Right cardiac atrium (tissue), 5 donors: Measurements from ENCODE around the gene SLIT3. TPM values are rescaled to one million over a fixed set of nuclear protein-coding genes. Genes with fewer than 3 reads are reported as not detected.
A peak's percentile ranks its signal among the peaks of the same experiment; 100 is the strongest.

Source experiments
- ATAC-seq, 2 donors: fragments of 200-7000 bp; cut with Tn5 transposase; one replicate each; pipeline versions ENCODE4 v1.8.0 to v1.9.1; 2020; ENCODE audit warnings: moderate library complexity in 2 of 2, mild to moderate bottlenecking in 1 of 2
- DNase-seq, 3 donors: peaks; one replicate each; pipeline ENCODE4 v3.0.0-alpha.2; 2020
- H3K27ac ChIP-seq: one replicate; pipeline ENCODE4 v1.5.1; 2013; ENCODE audit warnings: mild to moderate bottlenecking, low read length, control low read depth, moderate library complexity
- H3K27me3 ChIP-seq: one replicate; pipeline ENCODE4 v1.6.1; 2013; ENCODE audit not compliant: control insufficient read depth, insufficient read depth
- H3K4me1 ChIP-seq: one replicate; pipeline ENCODE4 v1.6.1; 2013; ENCODE audit warnings: low read length; ENCODE audit not compliant: control insufficient read depth, insufficient read depth
- H3K4me3 ChIP-seq: one replicate; pipeline ENCODE4 v1.5.1; 2013; ENCODE audit warnings: low read length, control low read depth
- H3K9me3 ChIP-seq: one replicate; pipeline ENCODE4 v1.6.1; 2013; ENCODE audit warnings: low read length; ENCODE audit not compliant: control insufficient read depth
- WGBS: extraction: QIAGEN DNeasy Blood & Tissue Kit; methylation state at CpG from one replicate; pipeline ENCODE4 v1.1.7; 2013; 5-methylcytosine and 5-hydroxymethylcytosine counted together
- intact Hi-C, 4 donors: fragments of 100-400 bp; cut with DNase I; formaldehyde crosslinking; loops; one replicate each; pipeline versions ENCODE4 v1.11.0 to v1.14.0; 2022 to 2023
- polyA plus RNA-seq: library from polyadenylated mRNA; stranded (reverse); fragments of 200-250 nt; gene quantifications from one replicate; pipeline ENCODE4 v1.2.3, GENCODE V29; 2013
- total RNA-seq, 4 donors: library from RNA; stranded (reverse); fragmentation: NEBNext Ultra II Directional; extraction: Animal tissue kit (Norgen Biotek cat#: 25700); gene quantifications; one replicate each; pipeline ENCODE4 v1.2.1, GENCODE V29; 2021
- donor health status: healthy with polysubstance abuse.
- donor health status: DM: no; HTN: yes; CAD: no.
- donor health status: DM: no; HTN: no; CAD: no.
- donor health status: DM: no; HTN: yes; CAD: no; lungs with severe emphysema.
- donor health status: DM: yes; HTN: yes; CAD: no.

SLIT3 gene
- total and polyA plus RNA-seq, 5 donors: 32.9 to 188 (median 109) TPM

DNA sequence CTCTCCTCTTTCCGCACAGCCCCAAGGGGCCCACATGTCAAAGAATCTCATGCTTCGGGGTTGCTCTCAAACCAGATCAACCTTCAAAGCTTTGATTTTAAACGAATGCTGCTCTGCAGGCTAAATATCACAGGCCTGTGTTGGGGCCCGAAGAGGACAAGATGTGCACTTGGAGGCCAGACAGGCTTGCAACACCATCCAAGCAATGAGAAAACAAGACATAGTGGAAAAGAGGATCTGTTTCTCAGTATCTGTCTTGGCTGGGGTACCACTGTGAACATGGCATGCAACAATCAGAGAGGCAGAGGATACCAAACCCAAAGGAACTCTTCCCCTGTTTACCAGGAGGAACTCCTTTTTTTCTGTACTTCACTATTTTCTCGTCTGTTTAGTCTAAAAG is 321.8 kb downstream of the SLIT3 start:
- WGBS: 59% methylated on average over 5 of the region's 5 CpGs
- H3K27ac ChIP-seq: peak overlapping the region; percentile 45
- peak in 1 of 2 donors; percentile 23 for ATAC-seq

DNA sequence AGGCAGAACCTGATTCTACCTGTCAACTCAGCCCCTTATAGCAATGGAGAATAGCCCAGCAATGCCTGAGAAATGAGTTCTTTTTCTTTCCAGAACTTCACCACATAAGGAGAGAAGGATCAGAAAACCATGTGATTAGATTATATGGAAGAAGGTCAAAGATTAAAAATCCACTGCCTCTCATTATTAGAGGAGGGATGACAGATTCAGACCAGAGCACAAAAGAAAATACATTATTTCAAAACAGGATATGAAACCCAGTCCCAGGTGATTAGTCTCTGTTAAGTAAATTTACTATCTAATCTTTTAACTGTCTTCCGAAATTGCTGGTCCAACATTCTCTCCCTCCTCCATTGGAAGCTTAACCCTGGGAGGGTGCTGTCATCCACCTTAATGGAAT is 322.4 kb downstream of the SLIT3 start:
- Histone ChIP-seq H3K27ac (no peak overlapping the region), H3K4me1 (peaks cover 2% of the 10 kb centered on the region)
- 53% methylated on average over 1 of the region's 1 CpG for WGBS

More for the DNA sequence above, 321.8 kb downstream of the SLIT3 start:
- Histone ChIP-seq H3K9me3 (no peaks in the 10 kb centered on the region), H3K27me3 (no peaks in the 10 kb centered on the region), H3K4me3 (no peak overlapping the region), H3K4me1 (peaks cover 2% of the 10 kb centered on the region)
- intact Hi-C loops: no loop called here
- no peak for DNase-seq

DNA sequence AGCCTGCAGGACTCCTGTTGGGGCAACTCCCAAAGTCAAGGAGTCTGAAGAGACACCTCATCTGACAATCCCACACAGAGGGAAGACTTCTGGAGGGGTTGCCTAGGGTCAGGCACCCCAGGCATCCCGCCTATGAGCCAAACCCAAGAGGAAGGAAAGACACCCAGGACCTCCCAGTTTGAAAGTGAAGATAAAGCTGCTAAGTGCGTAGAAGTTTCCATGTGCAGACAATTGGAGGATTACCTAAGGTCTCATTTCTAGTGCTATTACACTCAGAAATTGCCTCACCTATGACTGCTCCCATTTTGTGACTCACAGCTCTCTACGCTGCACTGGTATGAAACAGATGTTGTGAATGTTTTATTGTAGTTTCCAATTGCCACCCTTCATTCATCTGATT is 322.9 kb downstream of the SLIT3 start:
- ATAC-seq (peak in 1 of 2 donors; percentile 59), DNase-seq (no peak)
- Histone ChIP-seq H3K9me3 (no peaks in the 10 kb centered on the region), H3K4me1 (peaks cover 2% of the 10 kb centered on the region), H3K4me3 (no peak overlapping the region), H3K27ac (no peak overlapping the region), H3K27me3 (no peaks in the 10 kb centered on the region)
- intact Hi-C loops: no loop called here
- WGBS: 81% methylated on average over 3 of the region's 3 CpGs

More for the DNA sequence above, 322.4 kb downstream of the SLIT3 start:
- H3K9me3 ChIP-seq: no peaks in the 10 kb centered on the region
- DNase-seq: no peak
- H3K27me3 ChIP-seq: no peaks in the 10 kb centered on the region
- no peak for ATAC-seq
- H3K4me3 ChIP-seq: no peak overlapping the region
- intact Hi-C loops: no loop called here

DNA sequence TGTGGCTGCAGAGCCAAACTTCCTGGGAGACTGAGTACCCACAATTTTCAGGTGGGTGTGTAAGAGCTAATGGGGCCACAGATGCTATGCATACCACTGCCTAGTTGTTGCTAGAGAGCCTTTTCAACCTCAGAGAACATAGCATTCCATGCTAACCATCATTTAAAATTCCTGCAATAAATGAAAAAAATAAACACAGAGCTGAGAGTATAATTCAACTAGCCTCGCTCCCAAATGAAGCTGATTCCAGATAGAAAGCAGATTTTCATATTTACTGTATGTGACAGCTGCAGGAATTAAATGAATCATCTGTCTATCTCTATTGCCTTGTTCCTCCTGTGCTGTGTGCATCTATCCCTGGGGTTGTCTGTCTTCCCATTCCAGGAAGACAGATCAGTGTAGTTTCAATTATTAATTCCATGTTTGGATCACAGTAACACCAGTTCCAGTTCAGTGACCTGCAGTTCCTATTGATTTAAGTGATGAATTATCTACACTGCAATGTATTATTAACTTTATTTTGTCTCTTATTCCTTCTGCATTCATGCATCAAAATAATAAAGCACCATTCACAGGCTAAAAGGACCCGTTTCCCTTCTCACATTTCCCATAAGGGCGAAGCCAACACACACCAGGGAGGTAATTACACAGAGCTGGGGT is 324.5 kb downstream of the SLIT3 start:
- intact Hi-C loops: no loop called here
- no peaks in the 10 kb centered on the region for H3K9me3 ChIP-seq
- H3K4me3 ChIP-seq: no peak overlapping the region
- ATAC-seq: no peak
- WGBS: 86% methylated on average over 3 of the region's 3 CpGs
- peaks cover 7% of the 10 kb centered on the region for H3K4me1 ChIP-seq
- H3K27ac ChIP-seq: no peak overlapping the region
- DNase-seq: no peak
- H3K27me3 ChIP-seq: no peaks in the 10 kb centered on the region

DNA sequence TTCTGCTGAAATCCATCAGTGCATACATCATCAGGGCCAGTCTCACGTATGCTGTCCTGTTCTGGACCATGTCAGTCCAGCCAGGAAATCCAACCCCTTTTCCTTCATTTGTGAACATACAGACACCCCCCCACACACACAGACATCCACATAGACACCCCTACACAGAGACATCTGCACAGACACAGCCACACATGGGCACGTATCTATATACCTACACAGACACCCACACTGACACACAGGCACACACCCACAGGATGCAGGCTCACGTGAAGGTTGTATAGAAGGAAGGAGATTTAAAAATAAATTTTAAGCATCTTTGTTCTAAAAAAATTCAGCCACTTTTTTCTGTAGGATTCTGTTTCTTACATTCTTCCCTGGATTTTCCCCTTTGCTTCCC is 325.6 kb downstream of the SLIT3 start:
- Histone ChIP-seq H3K27ac (no peak overlapping the region), H3K27me3 (no peaks in the 10 kb centered on the region), H3K4me1 (peaks cover 7% of the 10 kb centered on the region), H3K4me3 (no peak overlapping the region), H3K9me3 (no peaks in the 10 kb centered on the region)
- DNase-seq (no peak), ATAC-seq (no peak)
- WGBS: 73% methylated on average over 3 of the region's 3 CpGs
- intact Hi-C loops: no loop called here

DNA sequence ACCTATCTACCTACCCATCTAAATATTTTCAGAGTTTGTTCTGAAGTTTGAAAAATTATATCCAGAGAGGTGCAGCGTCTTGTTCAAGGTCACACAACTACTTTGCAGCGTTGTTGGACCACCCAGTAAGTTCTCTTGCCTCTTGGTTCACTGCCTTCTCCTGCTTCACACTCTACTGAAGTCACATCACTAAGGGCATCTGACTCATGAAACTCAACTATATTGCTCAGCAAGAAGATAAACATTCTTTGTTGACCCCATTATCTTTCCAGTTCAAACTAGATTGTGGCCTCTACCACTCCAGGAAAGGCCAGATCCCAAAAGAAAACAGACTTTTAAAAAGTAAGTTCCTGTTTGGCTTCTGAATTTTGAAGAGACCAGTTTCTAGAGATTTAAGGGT is 326.9 kb downstream of the SLIT3 start:
- Histone ChIP-seq H3K4me1 (peaks cover 5% of the 10 kb centered on the region), H3K27ac (no peak overlapping the region), H3K27me3 (no peaks in the 10 kb centered on the region), H3K9me3 (no peaks in the 10 kb centered on the region), H3K4me3 (no peak overlapping the region)
- no peak for ATAC-seq
- intact Hi-C loops: no loop called here
- no peak for DNase-seq
- WGBS: 78% methylated on average over 2 of the region's 2 CpGs

DNA sequence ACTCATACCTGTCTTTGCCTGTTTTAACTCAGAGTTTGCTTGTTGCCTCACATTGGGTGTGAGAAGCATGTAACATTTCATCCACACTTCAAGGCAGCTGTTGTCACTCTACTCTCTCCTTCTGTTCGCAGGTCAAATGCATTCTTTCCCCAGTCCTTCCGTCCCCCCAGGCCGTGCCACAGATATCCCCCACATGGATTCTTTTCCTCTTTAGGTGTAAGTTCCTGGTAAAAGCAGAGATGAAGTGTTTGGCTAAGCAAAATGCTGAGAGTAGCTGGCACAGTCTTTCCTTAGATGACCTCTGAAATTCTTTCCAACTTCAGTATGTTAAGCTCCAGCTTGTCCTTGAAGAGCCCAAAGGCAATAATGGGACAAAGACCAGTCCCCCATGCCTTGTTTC is 328.2 kb downstream of the SLIT3 start:
- peak; percentile 79 to 81 for ATAC-seq
- no peaks in the 10 kb centered on the region for H3K27me3 ChIP-seq
- peaks cover 5% of the 10 kb centered on the region for H3K4me1 ChIP-seq
- DNase-seq: peak in 1 of 3 donors; percentile 46
- H3K9me3 ChIP-seq: no peaks in the 10 kb centered on the region
- H3K27ac ChIP-seq: peak overlapping the region; percentile 67
- intact Hi-C loops: no loop called here
- WGBS: 50% methylated on average over 3 of the region's 3 CpGs
- H3K4me3 ChIP-seq: no peak overlapping the region

DNA sequence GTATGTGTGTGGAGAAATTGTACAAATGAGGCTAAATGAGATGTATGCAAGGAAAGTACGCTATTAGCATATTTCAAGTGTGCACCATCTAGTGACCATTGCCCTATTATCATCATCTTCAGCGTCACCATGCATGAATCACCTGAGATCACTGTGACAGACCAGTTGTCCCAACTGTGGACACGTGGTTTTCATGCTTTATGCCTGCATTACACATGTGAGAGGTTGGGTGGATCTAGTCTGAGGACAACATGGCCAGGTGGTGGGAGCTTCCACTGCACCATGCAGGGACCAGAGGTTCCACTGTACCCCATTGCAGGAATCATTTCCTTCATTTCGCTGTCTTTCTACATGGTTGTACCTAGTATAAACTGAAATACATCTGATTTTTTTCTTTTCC is 329.8 kb downstream of the SLIT3 start:
- Histone ChIP-seq H3K27ac (no peak overlapping the region), H3K9me3 (no peaks in the 10 kb centered on the region), H3K4me3 (no peak overlapping the region), H3K27me3 (no peaks in the 10 kb centered on the region), H3K4me1 (peaks cover 5% of the 10 kb centered on the region)
- ATAC-seq: no peak
- WGBS: 87% methylated on average over 4 of the region's 4 CpGs
- DNase-seq: no peak
- intact Hi-C loops: no loop called here

DNA sequence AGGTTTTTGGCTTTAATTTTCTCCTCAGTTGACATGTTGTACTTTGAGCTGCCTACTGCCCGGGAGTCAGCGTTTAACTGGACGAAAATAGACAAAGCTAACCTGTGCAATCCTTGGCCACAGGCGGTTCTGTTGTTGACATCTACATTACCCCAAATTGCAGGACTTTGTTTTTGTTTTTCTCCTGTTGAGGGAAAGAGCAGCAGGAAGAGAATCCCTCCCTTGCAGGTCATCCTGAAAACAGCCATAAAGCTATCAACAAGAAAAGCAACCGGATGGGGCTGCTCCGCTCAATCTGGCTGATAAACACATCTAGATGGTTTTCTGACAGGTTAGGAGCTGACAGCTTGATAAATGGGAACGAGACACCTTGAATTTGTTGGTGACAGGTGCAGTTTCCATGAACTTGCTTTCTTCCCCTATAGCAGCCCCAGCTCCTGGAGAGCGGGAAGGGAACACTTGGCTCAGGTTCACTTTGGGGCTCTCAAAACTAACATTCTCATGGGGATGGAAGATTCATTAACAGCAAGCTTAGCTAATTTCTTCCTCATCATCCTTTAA is 331.5 kb downstream of the SLIT3 start:
- Histone ChIP-seq H3K27ac (peak overlapping the region; percentile 59), H3K4me1 (peaks cover 5% of the 10 kb centered on the region), H3K9me3 (no peaks in the 10 kb centered on the region), H3K27me3 (no peaks in the 10 kb centered on the region), H3K4me3 (no peak overlapping the region)
- WGBS: 53% methylated on average over 8 of the region's 8 CpGs
- DNase-seq (no peak), ATAC-seq (no peak)
- intact Hi-C loops: no loop called here

DNA sequence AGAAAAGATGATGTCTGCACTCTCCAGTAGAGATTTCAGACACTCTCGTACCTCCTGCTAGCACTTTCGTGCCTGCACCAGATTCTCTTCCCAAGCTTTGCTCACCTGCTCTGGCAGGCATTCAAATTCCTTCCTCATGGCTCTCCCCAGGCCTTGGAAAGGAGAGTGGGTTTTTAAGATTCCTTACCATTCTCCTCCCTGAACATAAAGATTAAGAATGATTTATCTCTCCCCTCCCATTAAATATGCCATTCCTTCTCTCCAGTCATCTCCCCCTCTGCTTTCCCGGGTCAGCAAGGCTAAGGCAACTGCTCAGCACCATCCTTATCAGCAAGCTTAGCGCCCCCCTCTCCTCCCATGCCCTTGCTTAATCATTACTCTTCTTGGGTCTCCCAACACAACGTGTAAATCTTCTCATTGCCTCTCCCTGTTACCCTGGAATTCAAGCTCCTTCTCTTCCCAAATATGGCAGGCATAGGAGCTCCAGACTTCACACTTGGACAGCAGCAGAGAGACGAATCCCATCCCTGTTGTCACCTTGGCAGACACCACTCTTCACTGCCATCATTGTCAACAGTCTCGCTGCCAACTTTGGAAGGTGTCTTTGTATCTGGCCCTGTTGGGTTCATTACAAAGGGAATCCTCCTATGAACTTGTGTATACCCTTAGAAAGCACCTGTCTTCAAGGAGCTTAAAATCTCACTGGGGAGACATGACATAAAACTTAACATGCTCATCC is 332.9 kb downstream of the SLIT3 start:
- Histone ChIP-seq H3K27ac (peak overlapping the region; percentile 47), H3K4me3 (no peak overlapping the region), H3K27me3 (no peaks in the 10 kb centered on the region), H3K4me1 (peaks cover 5% of the 10 kb centered on the region), H3K9me3 (no peaks in the 10 kb centered on the region)
- 49% methylated on average over 7 of the region's 7 CpGs for WGBS
- intact Hi-C loops: no loop called here
- DNase-seq (no peak), ATAC-seq (peak; percentile 49 to 51)

DNA sequence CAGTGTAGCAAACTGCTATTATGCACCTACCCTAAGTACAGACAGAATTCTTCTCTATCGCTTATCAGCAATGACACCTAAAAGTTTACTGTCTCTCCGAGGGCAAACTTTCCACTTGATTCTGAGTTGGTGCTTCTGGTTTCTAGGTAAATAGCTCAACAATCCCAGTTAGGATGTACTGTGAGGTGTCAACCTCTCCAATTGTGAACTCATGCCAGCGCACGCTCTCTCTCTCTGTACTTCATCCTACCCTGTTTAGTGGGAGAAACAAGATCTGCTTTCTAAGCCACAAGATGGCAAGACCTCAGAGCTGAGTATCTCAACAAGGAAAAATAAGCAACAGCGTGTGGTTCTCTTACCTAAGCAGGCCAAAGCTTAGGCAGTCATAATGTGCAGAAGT is 335.3 kb downstream of the SLIT3 start:
- peak; percentile 83 to 86 for ATAC-seq

More for the DNA sequence above, 335.3 kb downstream of the SLIT3 start:
- Histone ChIP-seq H3K4me3 (no peak overlapping the region), H3K4me1 (no peaks in the 10 kb centered on the region), H3K9me3 (no peaks in the 10 kb centered on the region), H3K27me3 (no peaks in the 10 kb centered on the region), H3K27ac (peak overlapping the region; percentile 79)
- WGBS: 74% methylated on average over 5 of the region's 5 CpGs
- intact Hi-C loops: no loop called here
- peak; percentile 40 to 79 (median 78) for DNase-seq
